ENCODE measurements around the gene GLRX.

GRCh38 chr5:95852567-95852966 lies 30.0 kb upstream of the GLRX start:
- no peak for TF ChIP-seq REST (IDR thresholded peaks at IDR 0.05; ENCODE audit: low read depth)
- no peak for TF ChIP-seq TCF12 (IDR thresholded peaks at IDR 0.05; ENCODE audit: low read depth)
- no peak for TF ChIP-seq YY1 (IDR thresholded peaks at IDR 0.05; ENCODE audit: low read depth)
- no peak for TF ChIP-seq MAX (IDR thresholded peaks at IDR 0.05)
- no peak for TF ChIP-seq TEAD4 (IDR thresholded peaks at IDR 0.05)
